Lung (tissue), 12 donors: Measurements from ENCODE around the gene TRABD. TPM values are rescaled to one million over a fixed set of nuclear protein-coding genes. Genes with fewer than 3 reads are reported as not detected.

ENCODE experiments used
- ATAC-seq: fragments of 200-7000 bp; cut with Tn5 transposase; one replicate; pipeline ENCODE4 v1.9.1; 2020; ENCODE audit warnings: moderate number of reproducible peaks; ENCODE audit not compliant: insufficient read depth, low FRiP score
- DNase-seq, 3 donors: peaks; one replicate each; pipeline ENCODE4 v3.0.0-alpha.2; 2013 to 2017
- H3K27ac ChIP-seq, 2 donors: one replicate each; pipeline ENCODE4 v1.5.1; 2013; ENCODE audit warnings: mild to moderate bottlenecking in 2 of 2, moderate library complexity in 2 of 2, control low read depth in 1 of 2, inconsistent platforms in 1 of 2, low read depth in 1 of 2, low read length in 1 of 2
- H3K27me3 ChIP-seq, 3 donors: one replicate each; pipeline ENCODE4 v1.5.1; 2013; ENCODE audit warnings: low read length in 2 of 3; ENCODE audit not compliant: control insufficient read depth in 3 of 3, insufficient read depth in 3 of 3
- H3K36me3 ChIP-seq, 4 donors: one replicate each; pipeline ENCODE4 v1.5.1; 2013; ENCODE audit warnings: low read length in 4 of 4, mild to moderate bottlenecking in 1 of 4, moderate library complexity in 1 of 4; ENCODE audit not compliant: control insufficient read depth in 4 of 4, insufficient read depth in 4 of 4
- H3K4me1 ChIP-seq, 5 donors: one replicate each; pipeline ENCODE4 v1.5.1; 2013; ENCODE audit warnings: low read length in 5 of 5, mild to moderate bottlenecking in 2 of 5, moderate library complexity in 1 of 5; ENCODE audit not compliant: control insufficient read depth in 5 of 5, insufficient read depth in 5 of 5
- H3K4me3 ChIP-seq: one replicate; pipeline ENCODE4 v1.5.1; 2013; ENCODE audit warnings: mild to moderate bottlenecking, control low read depth, moderate library complexity
- H3K9ac ChIP-seq, 2 donors: one replicate each; pipeline ENCODE4 v1.5.1; 2013; ENCODE audit warnings: low read length in 2 of 2, control low read depth in 1 of 2; ENCODE audit not compliant: insufficient read depth in 1 of 2
- H3K9me3 ChIP-seq, 4 donors: one replicate each; pipeline ENCODE4 v1.5.1; 2013; ENCODE audit warnings: low read length in 3 of 4, mild to moderate bottlenecking in 1 of 4, moderate library complexity in 1 of 4; ENCODE audit not compliant: control insufficient read depth in 4 of 4, insufficient read depth in 3 of 4
- WGBS, 2 donors: extraction: QIAGEN DNeasy Blood & Tissue Kit; methylation state at CpG; one replicate each; pipeline ENCODE4 v1.1.7; 2013; 5-methylcytosine and 5-hydroxymethylcytosine counted together
- polyA plus RNA-seq, 2 donors: library from polyadenylated mRNA; stranded (reverse); fragments of 200-250 nt; gene quantifications; one replicate each; pipeline ENCODE4 v1.2.1, GENCODE V29; 2013
- total RNA-seq, 2 donors: library from RNA; depleted of rRNA in 1 of 2; stranded (reverse); fragments of >200 nt in 1 of 2; gene quantifications; one replicate each; pipeline ENCODE4 v1.2.1, GENCODE V29; 2014 to 2021
- TF ChIP-seq, protein P1 (sequence below): IDR thresholded peaks from 2 replicates; pipeline ENCODE4 v1.5.1; 2012; ENCODE audit warnings: mild to moderate bottlenecking; ENCODE audit errors: control extremely low read depth, extremely low read depth
- donor health status: control.
- donor health status: control.
- donor health status: Bipolar disorder and iron deficiency.
- donor health status: healthy.
- donor health status: DM: yes; HTN: yes; CAD: no.

TRABD gene
- total and polyA plus RNA-seq, 4 donors = 16.2 to 72.7 (median 62.2) TPM

DNA sequence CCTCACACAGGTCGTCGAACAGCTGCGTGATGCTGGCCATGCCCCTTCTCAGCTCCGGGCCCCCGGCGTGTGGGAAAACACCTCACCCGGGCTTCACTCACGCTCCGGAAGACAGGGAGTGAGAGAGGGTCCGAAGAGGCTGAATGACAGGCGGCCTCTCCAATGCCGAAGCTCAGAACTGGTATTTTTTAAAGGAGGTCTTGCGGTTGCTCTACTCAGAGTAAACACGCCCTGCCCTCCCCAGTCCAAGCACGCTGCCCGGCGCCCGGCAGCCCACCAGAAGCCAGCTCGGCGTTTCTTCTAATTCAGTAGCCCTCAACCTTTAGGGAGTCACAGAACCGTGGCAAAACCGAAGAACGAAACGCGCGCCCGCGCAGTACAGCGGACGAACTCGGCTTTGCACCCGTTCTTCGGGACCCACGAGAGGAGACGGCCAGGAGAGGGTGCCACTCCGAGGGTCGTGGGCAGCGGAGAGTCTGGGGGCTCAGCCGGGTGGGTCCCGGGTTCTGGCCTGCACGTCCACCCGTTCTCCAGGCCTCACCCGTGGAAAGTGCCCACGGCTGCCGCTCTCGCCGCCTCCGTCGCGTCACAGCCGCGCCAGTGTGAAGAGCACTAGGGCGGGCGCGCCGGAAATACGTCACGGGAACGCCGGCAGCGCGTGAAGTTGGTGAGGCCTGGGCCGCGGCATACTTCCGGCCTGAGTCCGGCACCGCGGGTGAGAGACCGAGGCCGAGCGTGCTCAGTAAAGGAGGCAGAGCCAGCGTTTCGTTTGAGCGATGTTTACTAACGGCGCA lies 58.9 kb downstream of the TRABD start, which contains the start of gene TUBGCP6:
Gene TUBGCP6 (minus strand): TSS at position 604 of the 794 bp plus-strand sequence. CDS start 564 bp downstream, at position 40.
- Histone ChIP-seq H3K27me3 (no peaks in the 10 kb centered on the region), H3K9ac (peak within 1 kb of the TSS; percentile 63 to 71), H3K4me1 (peaks cover under 1 to 40% (median 7%) of the 10 kb centered on the region in 5 donors), H3K27ac (peak within 1 kb of the TSS; percentile 82 to 97), H3K4me3 (peak within 1 kb of the TSS; percentile 71), H3K9me3 (no peaks in the 10 kb centered on the region), H3K36me3 (peaks cover 0 to 20% (median 19%) of the 10 kb centered on the region in 4 donors)
- TF ChIP-seq, protein P1, sequence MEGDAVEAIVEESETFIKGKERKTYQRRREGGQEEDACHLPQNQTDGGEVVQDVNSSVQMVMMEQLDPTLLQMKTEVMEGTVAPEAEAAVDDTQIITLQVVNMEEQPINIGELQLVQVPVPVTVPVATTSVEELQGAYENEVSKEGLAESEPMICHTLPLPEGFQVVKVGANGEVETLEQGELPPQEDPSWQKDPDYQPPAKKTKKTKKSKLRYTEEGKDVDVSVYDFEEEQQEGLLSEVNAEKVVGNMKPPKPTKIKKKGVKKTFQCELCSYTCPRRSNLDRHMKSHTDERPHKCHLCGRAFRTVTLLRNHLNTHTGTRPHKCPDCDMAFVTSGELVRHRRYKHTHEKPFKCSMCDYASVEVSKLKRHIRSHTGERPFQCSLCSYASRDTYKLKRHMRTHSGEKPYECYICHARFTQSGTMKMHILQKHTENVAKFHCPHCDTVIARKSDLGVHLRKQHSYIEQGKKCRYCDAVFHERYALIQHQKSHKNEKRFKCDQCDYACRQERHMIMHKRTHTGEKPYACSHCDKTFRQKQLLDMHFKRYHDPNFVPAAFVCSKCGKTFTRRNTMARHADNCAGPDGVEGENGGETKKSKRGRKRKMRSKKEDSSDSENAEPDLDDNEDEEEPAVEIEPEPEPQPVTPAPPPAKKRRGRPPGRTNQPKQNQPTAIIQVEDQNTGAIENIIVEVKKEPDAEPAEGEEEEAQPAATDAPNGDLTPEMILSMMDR = no peak
- DNase-seq (peak; percentile 94 to 96 (median 94)), ATAC-seq (peak; percentile 87)
- WGBS, 2 donors = 0% methylated on average over 74 to 76 of the region's 76 CpGs

DNA sequence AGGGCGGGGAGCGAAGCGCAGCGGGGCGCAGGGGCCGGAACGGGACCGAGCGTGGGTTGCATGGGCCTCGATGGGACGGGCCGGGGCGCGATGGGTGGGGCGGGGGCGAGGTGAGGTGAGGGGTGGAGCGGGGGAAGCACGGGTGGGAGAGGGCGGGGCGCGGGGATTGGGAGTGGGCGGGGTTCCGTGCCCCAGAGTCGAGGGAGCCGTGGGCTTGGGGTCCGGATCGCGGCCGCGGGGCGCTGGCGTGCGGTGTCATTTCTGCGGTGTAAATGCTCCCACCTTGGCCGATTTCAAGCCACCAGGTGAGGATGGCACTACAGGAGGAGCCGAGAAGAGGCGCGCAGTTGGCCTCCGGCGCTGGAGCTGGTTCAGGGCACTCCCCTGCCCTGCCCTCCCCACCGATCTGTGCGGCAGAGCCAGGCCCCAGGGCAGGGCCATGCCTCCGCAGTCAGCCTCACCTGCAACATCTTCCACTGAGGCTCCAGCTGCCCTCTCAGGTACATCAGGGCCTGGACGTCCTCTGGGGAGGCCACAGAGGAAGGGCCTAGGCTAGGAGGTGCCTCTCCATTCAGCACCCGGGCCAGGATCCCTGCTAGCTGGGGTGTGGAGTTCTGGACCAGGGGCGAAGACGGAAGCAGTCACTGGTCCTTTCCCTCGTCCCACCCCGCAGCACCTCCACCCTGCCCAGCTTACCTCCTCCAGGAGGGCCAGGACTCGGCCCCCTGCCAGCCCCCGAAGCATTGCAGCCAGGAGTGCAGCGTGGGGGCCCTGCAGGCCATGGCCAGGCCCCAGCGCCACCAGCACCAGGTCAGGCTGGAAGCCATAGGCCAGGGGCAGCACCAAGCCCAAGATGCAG lies 59.7 kb downstream of the TRABD start:
- Histone ChIP-seq H3K27me3 (no peaks in the 10 kb centered on the region), H3K27ac (peak overlapping the region; percentile 82 to 97), H3K9ac (peak overlapping the region; percentile 63 to 67), H3K36me3 (peaks cover 0 to 16% (median 12%) of the 10 kb centered on the region in 4 donors), H3K4me3 (peak overlapping the region; percentile 71), H3K9me3 (no peaks in the 10 kb centered on the region), H3K4me1 (peaks cover 8 to 47% (median 11%) of the 10 kb centered on the region in 5 donors)
- peak; percentile 36 for ATAC-seq
- no peak for DNase-seq
- 15 to 16% methylated on average over 42 to 53 of the region's 53 CpGs for WGBS, 2 donors
- TF ChIP-seq, protein P1 = no peak

DNA sequence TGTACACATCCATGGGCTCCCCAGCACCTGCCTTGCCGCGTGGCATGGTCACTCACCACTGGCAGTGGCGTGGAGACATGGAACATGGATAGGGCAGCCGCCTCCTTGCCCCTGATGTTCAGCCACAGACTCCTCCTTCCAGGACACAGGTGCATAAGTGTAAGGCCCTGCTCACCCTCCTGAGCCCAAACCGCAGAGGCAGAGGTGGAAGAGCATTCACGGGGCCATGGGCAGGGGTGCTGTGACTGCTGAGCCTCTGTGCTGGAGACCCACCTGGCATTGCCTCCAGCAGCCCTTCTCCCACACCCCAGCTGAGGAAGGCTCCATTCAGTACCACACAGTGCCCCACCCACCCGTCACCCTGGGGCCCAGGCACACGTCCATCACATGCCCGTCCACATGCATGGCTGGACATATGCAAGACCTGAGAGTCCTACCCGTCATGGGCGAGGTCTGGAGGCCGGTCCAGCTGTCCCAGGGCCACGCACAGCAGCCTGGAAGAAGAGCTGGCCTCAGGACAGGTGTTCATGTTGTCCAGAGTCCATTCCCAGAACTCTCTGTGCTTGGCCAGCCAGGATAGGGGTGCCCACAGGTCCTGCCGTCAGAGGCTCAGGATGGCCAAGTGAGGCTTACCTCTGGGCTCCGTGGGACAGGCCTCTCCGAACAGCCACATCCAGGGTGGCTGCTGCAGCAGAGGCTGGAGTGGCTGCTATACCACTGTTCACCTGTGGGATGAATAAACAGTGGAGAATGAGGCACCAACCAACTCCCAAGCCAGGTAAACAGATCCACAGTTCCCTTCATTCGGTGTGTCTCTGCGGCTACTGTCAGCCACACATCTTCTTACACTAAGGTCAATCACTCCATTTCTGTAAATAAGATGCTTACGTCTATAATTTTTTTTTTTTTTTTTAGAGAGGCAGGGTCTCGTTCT lies 60.8 kb downstream of the TRABD start:
- peaks cover 0 to 16% (median 12%) of the 10 kb centered on the region in 4 donors for H3K36me3 ChIP-seq
- TF ChIP-seq, protein P1 = no peak
- H3K9me3 ChIP-seq = no peaks in the 10 kb centered on the region
- H3K27me3 ChIP-seq = no peaks in the 10 kb centered on the region
- ATAC-seq (no peak), DNase-seq (no peak)
- H3K4me3 ChIP-seq = no peak overlapping the region
- H3K27ac ChIP-seq = peak overlapping the region in 1 of 2 donors; percentile 11
- H3K4me1 ChIP-seq = peaks cover 7 to 45% (median 9%) of the 10 kb centered on the region in 5 donors
- WGBS, 2 donors = 89% methylated on average over 20 of the region's 20 CpGs
- H3K9ac ChIP-seq = no peak overlapping the region
